ENCODE measurements around the gene PKIB. TPM values are rescaled to one million over a fixed set of nuclear protein-coding genes. Genes with fewer than 3 reads are reported as not detected.
"Not testable (repeated sequence)": the region's sequence is repeated elsewhere in the genome, so short reads cannot be mapped to it uniquely, and the experiment has no call there.

The PKIB gene
- total and polyA plus RNA-seq, 9 donors, result 0.71 to 4.8 (median 1.6) TPM

DNA sequence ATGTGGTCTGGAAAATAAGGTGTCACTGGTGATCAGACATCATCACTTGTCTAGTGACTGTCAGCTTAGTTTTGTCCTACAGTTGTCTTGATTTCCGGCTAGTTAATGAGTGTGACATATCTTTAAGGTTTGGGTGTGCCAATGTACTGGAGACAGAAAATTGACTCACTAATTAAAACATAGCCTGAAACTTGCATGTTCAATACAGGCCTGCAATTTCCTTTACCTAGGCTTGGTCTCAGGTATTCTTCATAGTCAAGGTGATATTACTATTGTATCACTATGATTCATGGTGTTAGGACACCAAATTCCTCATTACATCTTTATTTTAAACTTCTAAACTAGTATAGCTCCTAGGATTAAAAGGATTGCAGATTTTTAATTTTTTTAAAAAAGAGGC is 32.4 kb downstream of the PKIB start:
- H3K36me3 ChIP-seq (ENCODE audit: control insufficient read depth, insufficient read depth, low read length); H3K27me3 ChIP-seq (ENCODE audit: control insufficient read depth, insufficient read depth, low read length); H3K4me1 ChIP-seq (ENCODE audit: control insufficient read depth, insufficient read depth, low read length); H3K27ac ChIP-seq (ENCODE audit: low read length); H3K9me3 ChIP-seq (replicated peaks; ENCODE audit: control insufficient read depth, low read depth, low read length); H3K4me3 ChIP-seq (ENCODE audit: low read length); DNase-seq: not testable (repeated sequence)
- no CpG with 5 or more reads among the region's 1 CpG for whole genome bisulfite sequencing (ENCODE audit: insufficient coverage)

DNA sequence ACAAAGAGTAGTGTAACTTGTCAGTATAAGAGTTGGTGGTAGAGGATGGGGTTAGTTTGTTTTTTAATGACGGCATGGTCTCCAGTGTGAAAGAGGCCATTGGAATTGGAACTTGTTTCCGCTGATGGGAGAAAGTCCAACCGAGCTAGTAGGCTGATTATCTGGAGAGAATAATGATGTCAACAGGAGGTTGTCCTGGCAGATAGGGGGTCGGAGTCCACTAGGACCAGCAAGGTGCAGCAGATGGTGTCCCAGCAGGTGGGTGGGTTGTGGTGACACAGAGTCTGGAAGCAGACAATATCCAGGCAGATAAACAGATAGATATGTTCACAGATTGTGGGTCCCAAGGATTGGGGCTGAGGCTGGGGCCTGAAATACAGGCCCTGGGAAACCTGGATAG is 35.1 kb downstream of the PKIB start:
- no peaks in the 10 kb centered on the region for H3K9me3 ChIP-seq (replicated peaks; ENCODE audit: control insufficient read depth, low read depth, low read length)
- H3K36me3 ChIP-seq (ENCODE audit: control insufficient read depth, insufficient read depth, low read length), result no peaks in the 10 kb centered on the region
- no peak for DNase-seq
- H3K4me3 ChIP-seq (ENCODE audit: low read length), result no peak overlapping the region
- WGBS (ENCODE audit: insufficient coverage), result 82% methylated on average over 4 of the region's 4 CpGs
- H3K27ac ChIP-seq (ENCODE audit: low read length), result no peak overlapping the region
- no peaks in the 10 kb centered on the region for H3K4me1 ChIP-seq (ENCODE audit: control insufficient read depth, insufficient read depth, low read length)
- H3K27me3 ChIP-seq (ENCODE audit: control insufficient read depth, insufficient read depth, low read length), result no peaks in the 10 kb centered on the region

DNA sequence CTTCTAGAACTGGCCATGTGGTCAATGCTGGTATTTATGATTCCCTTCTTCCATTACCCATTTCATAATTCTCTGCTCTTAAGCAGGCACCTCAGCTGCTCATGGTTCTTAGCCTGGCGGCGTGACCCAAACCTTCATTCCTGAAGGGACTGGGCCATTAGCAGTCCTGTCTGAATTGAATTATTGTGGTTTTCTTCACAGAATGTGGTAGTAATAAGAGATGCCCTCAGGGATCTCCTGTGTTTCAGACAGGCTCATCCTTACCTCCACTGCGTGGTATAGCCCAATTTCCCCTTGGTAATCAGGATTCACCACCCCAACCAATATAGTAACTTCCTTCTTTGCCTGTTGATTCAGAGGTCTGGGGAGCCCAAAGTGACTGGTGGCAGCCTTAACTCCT is 37.6 kb downstream of the PKIB start:
- Histone ChIP-seq H3K4me3 (ENCODE audit: low read length) (no peak overlapping the region), H3K27ac (ENCODE audit: low read length) (no peak overlapping the region), H3K36me3 (ENCODE audit: control insufficient read depth, insufficient read depth, low read length) (no peaks in the 10 kb centered on the region), H3K27me3 (ENCODE audit: control insufficient read depth, insufficient read depth, low read length) (no peaks in the 10 kb centered on the region), H3K4me1 (ENCODE audit: control insufficient read depth, insufficient read depth, low read length) (no peaks in the 10 kb centered on the region), H3K9me3 (replicated peaks; ENCODE audit: control insufficient read depth, low read depth, low read length) (no peaks in the 10 kb centered on the region)
- no CpG with 5 or more reads among the region's 3 CpGs for WGBS (ENCODE audit: insufficient coverage)
- DNase-seq, result no peak

DNA sequence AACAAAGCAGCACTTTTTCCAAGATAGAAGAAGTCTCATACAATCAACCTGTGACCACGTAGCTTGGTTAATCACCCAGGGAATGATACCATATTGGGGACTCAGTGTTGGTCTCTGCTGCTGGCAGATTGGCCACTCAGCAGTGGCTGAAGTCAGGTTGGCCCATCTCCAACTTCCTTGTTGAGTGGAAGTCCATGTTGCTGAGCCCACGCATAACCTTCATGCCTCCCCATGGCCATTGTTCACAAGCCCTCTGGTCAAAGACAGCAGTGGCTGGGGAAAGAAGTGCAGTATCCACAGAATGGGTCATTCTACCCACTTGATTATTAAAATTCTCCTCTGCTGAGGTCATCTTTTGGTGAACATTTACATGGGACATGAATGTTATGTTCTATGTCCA is 38.5 kb downstream of the PKIB start:
- Histone ChIP-seq H3K27me3 (ENCODE audit: control insufficient read depth, insufficient read depth, low read length) (no peaks in the 10 kb centered on the region), H3K9me3 (replicated peaks; ENCODE audit: control insufficient read depth, low read depth, low read length) (no peaks in the 10 kb centered on the region), H3K27ac (ENCODE audit: low read length) (no peak overlapping the region), H3K36me3 (ENCODE audit: control insufficient read depth, insufficient read depth, low read length) (no peaks in the 10 kb centered on the region), H3K4me3 (ENCODE audit: low read length) (no peak overlapping the region), H3K4me1 (ENCODE audit: control insufficient read depth, insufficient read depth, low read length) (no peaks in the 10 kb centered on the region)
- WGBS (ENCODE audit: insufficient coverage), result 60% methylated on average over 1 of the region's 2 CpGs
- no peak for DNase-seq

DNA sequence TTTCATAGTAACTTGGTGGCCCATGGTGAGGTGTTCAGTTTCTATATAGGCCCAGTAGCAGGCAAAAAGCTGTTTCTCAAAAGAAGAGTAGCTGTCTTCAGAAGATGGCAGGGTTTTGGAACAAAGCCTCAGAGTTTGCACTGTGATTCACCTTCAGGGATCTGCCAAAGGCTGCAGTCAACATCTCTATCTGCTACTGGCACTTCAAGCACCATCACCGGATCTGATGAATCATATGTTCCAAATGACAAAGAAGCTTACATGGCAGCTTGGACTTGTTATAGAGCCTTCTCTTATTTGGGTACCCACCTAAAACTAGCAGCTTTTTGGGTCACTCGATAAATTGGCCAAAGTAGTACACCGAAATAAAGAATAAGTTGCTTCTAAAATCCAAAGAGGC is 39.5 kb downstream of the PKIB start:
- H3K4me1 ChIP-seq (ENCODE audit: control insufficient read depth, insufficient read depth, low read length), result no peaks in the 10 kb centered on the region

GRCh38 chr6:122650403-122650802 is 40.2 kb downstream of the PKIB start:
- no peak overlapping the region for H3K27ac ChIP-seq (ENCODE audit: low read length)

More for the DNA sequence above, 39.5 kb downstream of the PKIB start:
- no peak for DNase-seq
- 100% methylated on average over 1 of the region's 3 CpGs for WGBS (ENCODE audit: insufficient coverage)
- Histone ChIP-seq H3K27me3 (ENCODE audit: control insufficient read depth, insufficient read depth, low read length) (no peaks in the 10 kb centered on the region), H3K36me3 (ENCODE audit: control insufficient read depth, insufficient read depth, low read length) (no peaks in the 10 kb centered on the region), H3K9me3 (replicated peaks; ENCODE audit: control insufficient read depth, low read depth, low read length) (no peaks in the 10 kb centered on the region), H3K4me3 (ENCODE audit: low read length) (no peak overlapping the region), H3K27ac (ENCODE audit: low read length) (no peak overlapping the region)

GRCh38 chr6:122651031-122651430 is 40.8 kb downstream of the PKIB start:
- Histone ChIP-seq H3K4me3 (ENCODE audit: low read length) (no peak overlapping the region), H3K27me3 (ENCODE audit: control insufficient read depth, insufficient read depth, low read length) (no peaks in the 10 kb centered on the region), H3K9me3 (replicated peaks; ENCODE audit: control insufficient read depth, low read depth, low read length) (no peaks in the 10 kb centered on the region), H3K27ac (ENCODE audit: low read length) (no peak overlapping the region), H3K36me3 (ENCODE audit: control insufficient read depth, insufficient read depth, low read length) (no peaks in the 10 kb centered on the region), H3K4me1 (ENCODE audit: control insufficient read depth, insufficient read depth, low read length) (no peaks in the 10 kb centered on the region)
- no CpG with 5 or more reads among the region's 3 CpGs for WGBS (ENCODE audit: insufficient coverage)
- no peak for DNase-seq

More at GRCh38 chr6:122650403-122650802, 40.2 kb downstream of the PKIB start:
- DNase-seq, result no peak
- Histone ChIP-seq H3K4me3 (ENCODE audit: low read length) (no peak overlapping the region), H3K9me3 (replicated peaks; ENCODE audit: control insufficient read depth, low read depth, low read length) (no peaks in the 10 kb centered on the region), H3K36me3 (ENCODE audit: control insufficient read depth, insufficient read depth, low read length) (no peaks in the 10 kb centered on the region), H3K27me3 (ENCODE audit: control insufficient read depth, insufficient read depth, low read length) (no peaks in the 10 kb centered on the region), H3K4me1 (ENCODE audit: control insufficient read depth, insufficient read depth, low read length) (no peaks in the 10 kb centered on the region)

GRCh38 chr6:122651604-122652003 is 41.4 kb downstream of the PKIB start:
- Histone ChIP-seq H3K9me3 (replicated peaks; ENCODE audit: control insufficient read depth, low read depth, low read length) (no peaks in the 10 kb centered on the region), H3K27ac (ENCODE audit: low read length) (no peak overlapping the region), H3K36me3 (ENCODE audit: control insufficient read depth, insufficient read depth, low read length) (no peaks in the 10 kb centered on the region), H3K4me3 (ENCODE audit: low read length) (no peak overlapping the region), H3K27me3 (ENCODE audit: control insufficient read depth, insufficient read depth, low read length) (no peaks in the 10 kb centered on the region), H3K4me1 (ENCODE audit: control insufficient read depth, insufficient read depth, low read length) (no peaks in the 10 kb centered on the region)
- DNase-seq, result no peak

DNA sequence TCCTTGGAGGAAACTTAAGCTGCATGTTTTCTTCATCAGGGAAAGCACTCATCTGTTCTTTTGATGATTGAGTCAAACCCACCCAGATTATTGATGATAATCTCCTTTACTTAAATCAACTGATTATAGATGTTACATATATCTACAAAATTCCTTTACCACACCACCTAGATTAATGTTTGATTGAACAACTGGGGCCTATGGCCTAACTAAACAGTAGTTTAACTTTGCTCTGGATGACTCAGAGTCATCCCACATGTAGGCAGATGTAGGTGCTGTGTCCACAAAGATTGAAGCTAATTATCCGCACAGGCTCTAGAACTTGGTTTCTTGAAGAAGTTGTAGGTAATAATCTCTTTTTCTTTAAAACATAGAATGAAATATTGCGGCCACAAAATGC is 42.2 kb downstream of the PKIB start:
- no CpG with 5 or more reads among the region's 2 CpGs for WGBS (ENCODE audit: insufficient coverage)
- Histone ChIP-seq H3K27ac (ENCODE audit: low read length) (no peak overlapping the region), H3K4me3 (ENCODE audit: low read length) (no peak overlapping the region), H3K9me3 (replicated peaks; ENCODE audit: control insufficient read depth, low read depth, low read length) (no peaks in the 10 kb centered on the region), H3K36me3 (ENCODE audit: control insufficient read depth, insufficient read depth, low read length) (no peaks in the 10 kb centered on the region), H3K27me3 (ENCODE audit: control insufficient read depth, insufficient read depth, low read length) (no peaks in the 10 kb centered on the region), H3K4me1 (ENCODE audit: control insufficient read depth, insufficient read depth, low read length) (no peaks in the 10 kb centered on the region)
- no peak for DNase-seq

GRCh38 chr6:122653094-122653493 is 42.9 kb downstream of the PKIB start:
- Histone ChIP-seq H3K27me3 (ENCODE audit: control insufficient read depth, insufficient read depth, low read length) (no peaks in the 10 kb centered on the region), H3K27ac (ENCODE audit: low read length) (no peak overlapping the region), H3K9me3 (replicated peaks; ENCODE audit: control insufficient read depth, low read depth, low read length) (no peaks in the 10 kb centered on the region), H3K36me3 (ENCODE audit: control insufficient read depth, insufficient read depth, low read length) (no peaks in the 10 kb centered on the region), H3K4me1 (ENCODE audit: control insufficient read depth, insufficient read depth, low read length) (no peaks in the 10 kb centered on the region), H3K4me3 (ENCODE audit: low read length) (no peak overlapping the region)
- no peak for DNase-seq
- WGBS (ENCODE audit: insufficient coverage), result no CpG with 5 or more reads among the region's 2 CpGs

DNA sequence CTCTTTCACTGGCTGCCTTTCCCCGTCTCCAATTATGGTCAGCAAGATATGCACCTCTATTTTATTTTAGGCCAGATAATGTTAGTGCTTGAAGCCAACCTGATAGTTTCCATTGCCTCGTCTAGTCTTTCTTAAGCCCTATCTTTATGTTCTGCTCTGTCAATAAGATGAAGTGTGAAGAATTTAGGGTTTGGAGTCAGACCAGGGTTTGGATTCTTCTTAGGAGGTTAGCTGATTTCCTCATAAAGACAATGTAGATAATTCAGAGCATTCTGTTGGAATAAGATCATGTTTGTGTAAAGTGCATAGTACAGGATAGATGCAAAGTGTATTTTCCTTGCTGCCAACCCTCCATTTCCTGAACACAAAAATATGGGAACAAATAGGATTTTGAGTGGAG is 43.8 kb downstream of the PKIB start:
- H3K4me3 ChIP-seq (ENCODE audit: low read length), result no peak overlapping the region
- H3K4me1 ChIP-seq (ENCODE audit: control insufficient read depth, insufficient read depth, low read length), result no peaks in the 10 kb centered on the region
- DNase-seq, result no peak
- no peaks in the 10 kb centered on the region for H3K36me3 ChIP-seq (ENCODE audit: control insufficient read depth, insufficient read depth, low read length)
- no peaks in the 10 kb centered on the region for H3K9me3 ChIP-seq (replicated peaks; ENCODE audit: control insufficient read depth, low read depth, low read length)
- 80% methylated on average over 1 of the region's 2 CpGs for WGBS (ENCODE audit: insufficient coverage)
- H3K27me3 ChIP-seq (ENCODE audit: control insufficient read depth, insufficient read depth, low read length), result no peaks in the 10 kb centered on the region
- no peak overlapping the region for H3K27ac ChIP-seq (ENCODE audit: low read length)
